ENCODE measurements around the gene PAX6. TPM values are rescaled to one million over a fixed set of nuclear protein-coding genes. Genes with fewer than 3 reads are reported as not detected.

The PAX6 gene
- total RNA-seq, 1 experiment from 2014 or later = 0.49 TPM

- ChIA-PET POLR2A (no interaction called here), CTCF (interaction anchor here (0.6 kb wide), 1 partner anchor 86 kb away, joined by 6 read pairs; no protein-coding TSS in a partner anchor)
These were observed 46.9 kb downstream of the PAX6 start for GRCh38 chr11:31764261-31764660.

DNA sequence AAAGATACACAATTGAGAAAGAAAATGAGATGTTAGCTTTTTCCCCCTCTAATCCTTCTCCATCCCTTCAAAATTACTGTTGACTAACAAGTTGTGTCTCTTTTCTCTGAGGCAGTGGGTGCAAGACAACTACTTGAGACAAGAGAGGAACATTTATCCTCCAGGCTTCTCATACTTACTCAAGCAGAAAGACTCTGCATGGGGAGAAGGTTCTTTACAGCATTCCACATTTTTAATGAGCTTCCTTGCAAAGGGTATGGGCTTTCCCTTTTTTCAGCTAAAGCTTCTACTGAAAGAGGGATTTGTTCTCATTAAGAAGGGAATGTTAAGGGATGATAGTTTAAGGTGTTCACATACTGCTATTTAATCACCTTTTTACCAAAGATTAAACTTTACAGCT is 47.8 kb downstream of the PAX6 start:
- no peak for DNase-seq (ENCODE audit: low read depth, low spot score)
- Histone ChIP-seq H3K9me3 (ENCODE audit: control insufficient read depth, insufficient read depth, low read depth, low read length) (no peaks in the 10 kb centered on the region), H3K27me3 (ENCODE audit: control insufficient read depth, insufficient read depth, low read length) (no peaks in the 10 kb centered on the region), H3K36me3 (ENCODE audit: control insufficient read depth, insufficient read depth, low read length) (no peaks in the 10 kb centered on the region), H3K4me3 (ENCODE audit: low read depth in 2 of 2, low read length in 2 of 2) (no peak overlapping the region), H3K27ac (ENCODE audit: low read length) (no peak overlapping the region), H3K4me1 (ENCODE audit: control insufficient read depth, insufficient read depth, low read length) (no peaks in the 10 kb centered on the region)
- intact Hi-C loops (cut with micrococcal nuclease; ENCODE audit: unreplicated experiment) = no loop called here
- ChIA-PET POLR2A (interaction anchor here (0.6 kb wide), 1 partner anchor 13 kb away, joined by 3 read pairs; no protein-coding TSS in a partner anchor), CTCF (no interaction called here)
- no TSS peak for BruUV-seq (replicated peaks)
- no peak for ATAC-seq
- in situ Hi-C loops (cut with HindIII; ENCODE audit: low pct_unique_long_range_greater_than_20kb, low sequenced_read_pairs) = no loop called here
- TF ChIP-seq TCF7L2 (IDR thresholded peaks at IDR 0.05; ENCODE audit: low read depth, low read length) (no peak), SIN3A (IDR thresholded peaks at IDR 0.05; ENCODE audit: borderline replicate concordance, insufficient read depth, low read depth, low read length) (no peak), REST (IDR thresholded peaks at IDR 0.05; ENCODE audit: insufficient read depth in 1 of 2, low read depth in 2 of 2, low read length in 1 of 2) (no peak), POLR2AphosphoS5 (IDR thresholded peaks at IDR 0.05; ENCODE audit: low read depth, low read length) (no peak)
- TF ChIP-seq, protein P1, sequence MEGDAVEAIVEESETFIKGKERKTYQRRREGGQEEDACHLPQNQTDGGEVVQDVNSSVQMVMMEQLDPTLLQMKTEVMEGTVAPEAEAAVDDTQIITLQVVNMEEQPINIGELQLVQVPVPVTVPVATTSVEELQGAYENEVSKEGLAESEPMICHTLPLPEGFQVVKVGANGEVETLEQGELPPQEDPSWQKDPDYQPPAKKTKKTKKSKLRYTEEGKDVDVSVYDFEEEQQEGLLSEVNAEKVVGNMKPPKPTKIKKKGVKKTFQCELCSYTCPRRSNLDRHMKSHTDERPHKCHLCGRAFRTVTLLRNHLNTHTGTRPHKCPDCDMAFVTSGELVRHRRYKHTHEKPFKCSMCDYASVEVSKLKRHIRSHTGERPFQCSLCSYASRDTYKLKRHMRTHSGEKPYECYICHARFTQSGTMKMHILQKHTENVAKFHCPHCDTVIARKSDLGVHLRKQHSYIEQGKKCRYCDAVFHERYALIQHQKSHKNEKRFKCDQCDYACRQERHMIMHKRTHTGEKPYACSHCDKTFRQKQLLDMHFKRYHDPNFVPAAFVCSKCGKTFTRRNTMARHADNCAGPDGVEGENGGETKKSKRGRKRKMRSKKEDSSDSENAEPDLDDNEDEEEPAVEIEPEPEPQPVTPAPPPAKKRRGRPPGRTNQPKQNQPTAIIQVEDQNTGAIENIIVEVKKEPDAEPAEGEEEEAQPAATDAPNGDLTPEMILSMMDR (IDR thresholded peaks at IDR 0.05) = no peak

More at GRCh38 chr11:31764261-31764660, 46.9 kb downstream of the PAX6 start:
- BruUV-seq (replicated peaks) = no TSS peak
- Histone ChIP-seq H3K4me3 (ENCODE audit: low read depth in 2 of 2, low read length in 2 of 2) (no peak overlapping the region), H3K27ac (ENCODE audit: low read length) (no peak overlapping the region), H3K36me3 (ENCODE audit: control insufficient read depth, insufficient read depth, low read length) (no peaks in the 10 kb centered on the region), H3K4me1 (ENCODE audit: control insufficient read depth, insufficient read depth, low read length) (no peaks in the 10 kb centered on the region), H3K9me3 (ENCODE audit: control insufficient read depth, insufficient read depth, low read depth, low read length) (no peaks in the 10 kb centered on the region), H3K27me3 (ENCODE audit: control insufficient read depth, insufficient read depth, low read length) (no peaks in the 10 kb centered on the region)
- ATAC-seq (no peak), DNase-seq (ENCODE audit: low read depth, low spot score) (no peak)
- TF ChIP-seq REST (IDR thresholded peaks at IDR 0.05; ENCODE audit: insufficient read depth in 1 of 2, low read depth in 2 of 2, low read length in 1 of 2) (no peak), SIN3A (IDR thresholded peaks at IDR 0.05; ENCODE audit: borderline replicate concordance, insufficient read depth, low read depth, low read length) (no peak), POLR2AphosphoS5 (IDR thresholded peaks at IDR 0.05; ENCODE audit: low read depth, low read length) (no peak), TCF7L2 (IDR thresholded peaks at IDR 0.05; ENCODE audit: low read depth, low read length) (no peak)
- TF ChIP-seq, protein P1 (IDR thresholded peaks at IDR 0.05) = no peak
- in situ Hi-C loops (cut with HindIII; ENCODE audit: low pct_unique_long_range_greater_than_20kb, low sequenced_read_pairs) = no loop called here
- intact Hi-C loops (cut with micrococcal nuclease; ENCODE audit: unreplicated experiment) = no loop called here
